Measurements from ENCODE around the gene BCR. TPM values are rescaled to one million over a fixed set of nuclear protein-coding genes. Genes with fewer than 3 reads are reported as not detected.
A peak's percentile ranks its signal among the peaks of the same experiment; 100 is the strongest.

The BCR gene
- total RNA-seq, 1 donor from 2014 or later: 57.2 TPM

DNA sequence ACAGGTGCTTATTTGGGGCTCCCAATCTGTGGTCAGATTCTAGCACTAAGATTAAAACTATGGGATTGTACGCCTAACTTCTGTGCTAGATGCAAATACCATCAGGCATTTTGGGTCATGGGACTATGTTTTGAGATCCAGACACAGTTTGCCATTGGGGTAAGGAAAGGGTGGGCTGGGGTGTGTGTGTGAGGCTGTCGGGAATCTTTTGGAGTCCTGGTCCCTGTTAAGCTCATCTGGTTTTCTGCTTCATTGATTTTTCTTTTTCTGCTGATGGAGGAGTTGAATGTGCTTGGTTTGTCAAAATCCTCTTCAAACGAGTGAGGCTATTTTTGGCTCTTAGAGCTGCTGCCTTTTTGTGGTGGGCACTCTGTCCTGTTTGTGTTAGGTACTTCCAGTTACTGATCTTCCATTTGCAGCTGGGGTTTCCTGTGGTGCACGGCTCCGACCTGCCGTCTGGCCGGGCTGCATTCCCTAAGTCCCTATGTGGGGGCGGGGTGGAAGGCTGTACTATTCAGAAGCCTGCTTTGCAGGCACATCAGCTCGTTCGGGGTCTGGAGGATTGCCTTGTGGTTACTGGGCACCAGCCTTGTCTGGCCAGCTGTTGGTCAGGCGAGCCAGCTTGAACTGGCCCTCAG is 2.9 kb downstream of the BCR start:
- H3K36me3 ChIP-seq: no peaks in the 10 kb centered on the region
- peak overlapping the region; percentile 25 for H3K27ac ChIP-seq
- TF ChIP-seq, protein P1, sequence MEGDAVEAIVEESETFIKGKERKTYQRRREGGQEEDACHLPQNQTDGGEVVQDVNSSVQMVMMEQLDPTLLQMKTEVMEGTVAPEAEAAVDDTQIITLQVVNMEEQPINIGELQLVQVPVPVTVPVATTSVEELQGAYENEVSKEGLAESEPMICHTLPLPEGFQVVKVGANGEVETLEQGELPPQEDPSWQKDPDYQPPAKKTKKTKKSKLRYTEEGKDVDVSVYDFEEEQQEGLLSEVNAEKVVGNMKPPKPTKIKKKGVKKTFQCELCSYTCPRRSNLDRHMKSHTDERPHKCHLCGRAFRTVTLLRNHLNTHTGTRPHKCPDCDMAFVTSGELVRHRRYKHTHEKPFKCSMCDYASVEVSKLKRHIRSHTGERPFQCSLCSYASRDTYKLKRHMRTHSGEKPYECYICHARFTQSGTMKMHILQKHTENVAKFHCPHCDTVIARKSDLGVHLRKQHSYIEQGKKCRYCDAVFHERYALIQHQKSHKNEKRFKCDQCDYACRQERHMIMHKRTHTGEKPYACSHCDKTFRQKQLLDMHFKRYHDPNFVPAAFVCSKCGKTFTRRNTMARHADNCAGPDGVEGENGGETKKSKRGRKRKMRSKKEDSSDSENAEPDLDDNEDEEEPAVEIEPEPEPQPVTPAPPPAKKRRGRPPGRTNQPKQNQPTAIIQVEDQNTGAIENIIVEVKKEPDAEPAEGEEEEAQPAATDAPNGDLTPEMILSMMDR (IDR thresholded peaks at IDR 0.05): no peak
- H3K4me1 ChIP-seq: peaks cover 65% of the 10 kb centered on the region
- H3K4me3 ChIP-seq: peak overlapping the region; percentile 69
- intact Hi-C loops (cut with DNase I): no loop called here
- DNase-seq (peak; percentile 71), ATAC-seq (peak; percentile 11 to 39)
- H3K27me3 ChIP-seq (ENCODE audit: low read depth): no peaks in the 10 kb centered on the region
- no peaks in the 10 kb centered on the region for H3K9me3 ChIP-seq

DNA sequence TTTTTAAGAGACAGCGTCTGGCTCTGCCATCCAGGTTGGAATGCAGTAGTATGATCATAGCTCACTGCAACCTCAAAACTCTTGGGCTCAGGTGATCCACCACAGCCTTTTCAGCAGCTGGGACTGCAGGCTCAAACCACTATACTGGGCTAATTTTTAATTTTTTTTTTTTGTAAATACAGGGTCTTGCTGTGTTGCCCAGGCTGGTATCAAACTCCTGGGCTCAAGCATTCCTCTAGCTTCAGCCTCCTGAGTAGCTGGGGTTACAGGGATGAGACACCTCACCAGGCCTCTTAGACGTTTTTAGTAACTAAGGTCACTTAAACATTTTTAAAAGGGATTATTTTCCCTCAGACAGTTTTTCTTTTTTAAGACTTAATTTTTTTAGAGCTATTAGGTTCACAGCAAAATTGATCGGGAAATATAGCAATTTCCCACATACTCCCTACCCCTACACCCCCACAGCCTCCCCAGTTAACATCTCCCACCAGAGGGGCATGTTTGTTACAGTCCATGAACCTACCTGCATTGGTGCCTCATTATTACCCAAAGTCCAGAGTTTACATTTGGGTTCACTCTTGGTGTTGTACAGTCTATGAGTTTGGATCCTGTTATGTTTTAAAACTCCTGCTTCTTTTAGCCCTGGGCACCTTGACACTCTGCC is 3.9 kb downstream of the BCR start:
- intact Hi-C loops (cut with DNase I): no loop called here
- Histone ChIP-seq H3K4me3 (peak overlapping the region; percentile 69), H3K27ac (no peak overlapping the region), H3K4me1 (peaks cover 61% of the 10 kb centered on the region), H3K9me3 (no peaks in the 10 kb centered on the region), H3K36me3 (no peaks in the 10 kb centered on the region), H3K27me3 (ENCODE audit: low read depth) (no peaks in the 10 kb centered on the region)
- ATAC-seq: no peak
- TF ChIP-seq, protein P1 (IDR thresholded peaks at IDR 0.05): no peak
- no peak for DNase-seq

DNA sequence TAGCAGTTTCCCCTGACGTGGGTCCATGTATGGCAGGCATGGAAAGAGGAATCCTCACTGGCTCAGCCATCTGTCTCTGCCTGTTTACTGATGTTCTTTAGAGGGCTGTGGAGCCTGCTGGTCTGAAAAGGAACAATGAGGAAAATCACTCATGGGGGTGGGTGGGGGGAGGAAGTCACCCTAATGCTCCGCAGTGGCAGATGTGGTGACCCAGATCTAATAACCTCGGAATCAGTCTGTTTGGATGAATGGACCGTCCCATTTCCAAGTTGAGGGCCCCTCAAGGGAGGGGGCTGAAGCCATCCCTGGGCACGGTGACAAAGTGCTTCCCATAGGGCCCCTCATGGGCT is 4.4 kb downstream of the BCR start:
- Histone ChIP-seq H3K36me3 (no peaks in the 10 kb centered on the region), H3K27ac (no peak overlapping the region), H3K4me1 (peaks cover 61% of the 10 kb centered on the region), H3K9me3 (no peaks in the 10 kb centered on the region), H3K4me3 (no peak overlapping the region), H3K27me3 (ENCODE audit: low read depth) (no peaks in the 10 kb centered on the region)
- ATAC-seq (no peak), DNase-seq (no peak)
- intact Hi-C loops (cut with DNase I): no loop called here
- TF ChIP-seq, protein P1 (IDR thresholded peaks at IDR 0.05): no peak

DNA sequence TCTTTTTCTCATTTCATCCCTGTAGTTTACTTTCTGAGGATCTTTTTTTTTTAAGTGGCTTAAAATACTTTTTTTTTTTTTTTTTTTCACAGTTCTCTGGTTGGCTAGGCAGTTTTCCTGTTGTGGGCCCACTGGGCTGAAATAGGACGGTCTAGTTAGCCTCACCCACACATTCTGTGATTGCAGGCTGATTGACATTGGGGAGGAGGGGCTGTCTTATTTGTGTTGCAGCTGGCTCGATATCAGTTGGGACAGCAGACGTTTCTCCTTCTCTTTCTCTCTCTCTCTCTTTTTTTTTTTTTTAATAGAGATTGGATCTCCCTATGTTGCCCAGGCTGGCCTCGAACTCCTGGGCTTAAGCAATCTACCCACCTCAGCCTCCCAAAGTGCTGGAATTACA is 6.9 kb downstream of the BCR start:
- Histone ChIP-seq H3K4me3 (no peak overlapping the region), H3K4me1 (peaks cover 52% of the 10 kb centered on the region), H3K36me3 (no peaks in the 10 kb centered on the region), H3K9me3 (no peaks in the 10 kb centered on the region), H3K27me3 (ENCODE audit: low read depth) (no peaks in the 10 kb centered on the region), H3K27ac (no peak overlapping the region)
- no peak for DNase-seq
- intact Hi-C loops (cut with DNase I): no loop called here
- ATAC-seq: no peak
- TF ChIP-seq, protein P1 (IDR thresholded peaks at IDR 0.05): no peak

DNA sequence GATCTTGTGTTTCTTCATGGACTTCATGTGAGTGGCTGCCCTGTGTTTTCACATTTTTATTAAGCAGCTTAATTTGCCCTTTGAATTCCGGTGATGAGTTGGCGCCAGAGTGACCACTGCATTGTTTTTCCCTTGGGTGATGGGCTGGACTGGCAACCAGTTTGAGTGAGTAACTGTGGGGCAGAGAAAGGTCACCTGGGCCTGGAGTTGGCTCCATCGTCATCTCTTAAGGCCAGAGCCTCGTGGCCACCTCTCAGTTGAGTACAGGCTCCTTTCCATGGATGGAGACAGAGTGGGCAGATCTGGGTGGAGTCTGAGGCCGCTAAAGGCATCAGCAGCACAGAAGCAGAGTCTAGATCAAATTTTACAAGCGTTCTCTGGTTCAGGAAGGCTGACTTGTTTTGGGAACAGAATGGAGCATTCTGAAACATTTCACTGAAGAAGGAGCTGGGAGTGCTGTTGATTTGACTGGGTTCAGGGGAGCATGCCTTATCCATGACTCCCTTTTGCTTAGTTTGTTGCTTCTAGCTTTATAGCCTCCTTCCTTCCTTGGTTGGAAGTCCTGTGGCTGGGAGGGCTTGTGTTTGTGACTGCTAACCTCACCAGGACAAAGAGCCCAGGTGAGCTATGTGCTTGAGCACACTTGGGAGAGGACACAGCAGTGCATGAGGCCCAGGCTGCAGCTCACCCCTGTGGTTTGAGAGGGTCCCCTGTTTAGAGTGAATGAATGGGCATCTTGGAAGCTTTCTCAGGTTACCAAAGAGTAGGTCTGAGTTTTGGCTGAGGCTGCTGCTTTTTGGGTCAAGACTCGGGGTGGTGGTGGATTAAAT is 7.8 kb downstream of the BCR start:
- H3K4me1 ChIP-seq: peaks cover 52% of the 10 kb centered on the region
- no peaks in the 10 kb centered on the region for H3K27me3 ChIP-seq (ENCODE audit: low read depth)
- ATAC-seq: no peak
- no peak for DNase-seq
- no peaks in the 10 kb centered on the region for H3K36me3 ChIP-seq
- no peak overlapping the region for H3K27ac ChIP-seq
- H3K4me3 ChIP-seq: no peak overlapping the region
- TF ChIP-seq, protein P1 (IDR thresholded peaks at IDR 0.05): no peak
- intact Hi-C loops (cut with DNase I): no loop called here
- no peaks in the 10 kb centered on the region for H3K9me3 ChIP-seq
